ENCODE results near the gene DPP7.
A peak's percentile ranks its signal among the peaks of the same experiment; 100 is the strongest.

The DPP7 gene

GRCh38 chr9:137086531-137087408, 27.8 kb downstream of the DPP7 start, which contains the start of gene MAN1B1:
Gene MAN1B1 (plus strand): TSS chr9:137086985. CDS start chr9:137087000, 15 bp downstream.
- DNase-seq: peak; percentile 99

- DNase-seq: no peak
Measured at GRCh38 chr9:137085920-137086530, 28.5 kb downstream of the DPP7 start.

GRCh38 chr9:137084526-137084925, 30.0 kb downstream of the DPP7 start:
- DNase-seq: no peak

GRCh38 chr9:137083394-137084004, 31.0 kb downstream of the DPP7 start:
- DNase-seq: no peak

GRCh38 chr9:137082925-137083290, 31.6 kb downstream of the DPP7 start:
- DNase-seq: no peak

- no peak for DNase-seq
Measured at GRCh38 chr9:137082222-137082924, 32.2 kb downstream of the DPP7 start.

GRCh38 chr9:137080260-137081122, 34.0 kb downstream of the DPP7 start:
- DNase-seq: no peak

- no peak for DNase-seq
Measured at GRCh38 chr9:137079401-137079787, 35.1 kb downstream of the DPP7 start.

- no peak for DNase-seq
Measured at GRCh38 chr9:137078701-137079400, 35.7 kb downstream of the DPP7 start.

- no peak for DNase-seq
Measured at GRCh38 chr9:137077758-137078693, 36.5 kb downstream of the DPP7 start.

GRCh38 chr9:137077010-137077747, 37.4 kb downstream of the DPP7 start, which contains the start of gene UAP1L1:
Gene UAP1L1 (plus strand): TSS chr9:137077517. CDS start chr9:137077533, 16 bp downstream.
- DNase-seq: peak; percentile 36

GRCh38 chr9:137076636-137077009, 37.9 kb downstream of the DPP7 start:
- DNase-seq: no peak

GRCh38 chr9:137075275-137075775, 39.2 kb downstream of the DPP7 start:
- no peak for DNase-seq

- no peak for DNase-seq
Measured at GRCh38 chr9:137074657-137075274, 39.8 kb downstream of the DPP7 start.

- DNase-seq: no peak
Measured at GRCh38 chr9:137073992-137074399, 40.5 kb downstream of the DPP7 start.

GRCh38 chr9:137071282-137071681, 43.3 kb downstream of the DPP7 start:
- DNase-seq: no peak

GRCh38 chr9:137070906-137071275, 43.6 kb downstream of the DPP7 start:
- DNase-seq: no peak

- peak; percentile 77 for DNase-seq
Measured at GRCh38 chr9:137070201-137070905, 44.2 kb downstream of the DPP7 start, which contains the start of gene SAPCD2. Gene SAPCD2 (minus strand): TSS chr9:137070557. CDS start chr9:137070460, 97 bp downstream.
